GM10266 (cell line): ENCODE measurements around the gene IL19.

Source experiments
- DNase-seq: peaks from one replicate; pipeline ENCODE4 v3.0.0; 2012; ENCODE audit errors: extremely low spot score
- CTCF ChIP-seq: IDR thresholded peaks from 2 replicates; pipeline ENCODE4 v1.5.1; 2012; ENCODE audit warnings: mild to moderate bottlenecking, low read depth; ENCODE audit not compliant: control insufficient read depth, insufficient read depth; ENCODE audit errors: missing control alignments

The IL19 gene

GRCh38 chr1:206887701-206888100, 117.1 kb downstream of the IL19 start:
- DNase-seq: no peak
- TF ChIP-seq CTCF: no peak

- no peak for DNase-seq
- no peak for TF ChIP-seq CTCF
Observed at GRCh38 chr1:206890125-206891060, 119.8 kb downstream of the IL19 start.

- TF ChIP-seq CTCF: no peak
- DNase-seq: no peak
Observed at GRCh38 chr1:206891412-206891811, 120.8 kb downstream of the IL19 start.
